Stimulated activated CD4-positive, alpha-beta T cell treated with anti-CD3 and anti-CD28 coated beads, TNF-alpha, amount 100 ng/mL, for 4 hours (primary cell): ENCODE measurements around the gene TBC1D4.
"Not testable (repeated sequence)": the region's sequence is repeated elsewhere in the genome, so short reads cannot be mapped to it uniquely, and the experiment has no call there.

ENCODE experiments used
- DNase-seq, 3 experiments: peaks; one replicate each; pipeline ENCODE4 v3.0.0-alpha.2; 2020; ENCODE audit warnings: low read depth in 3 of 3

Gene TBC1D4

GRCh38 chr13:75285310-75285709 is 196.7 kb downstream of the TBC1D4 start:
- no peak for DNase-seq

GRCh38 chr13:75279834-75280369 is 202.1 kb downstream of the TBC1D4 start:
- DNase-seq: no peak

GRCh38 chr13:75273695-75274094 is 208.3 kb downstream of the TBC1D4 start:
- not testable (repeated sequence) for DNase-seq

- DNase-seq: no peak
Measured at GRCh38 chr13:75271846-75272245, 210.1 kb downstream of the TBC1D4 start.

- DNase-seq: not testable (repeated sequence)
Measured at GRCh38 chr13:75268481-75268880, 213.5 kb downstream of the TBC1D4 start.

GRCh38 chr13:75264611-75265010 is 217.4 kb downstream of the TBC1D4 start:
- DNase-seq: no peak

GRCh38 chr13:75263741-75264407 is 218.1 kb downstream of the TBC1D4 start:
- no peak for DNase-seq

GRCh38 chr13:75258159-75258782 is 223.7 kb downstream of the TBC1D4 start:
- DNase-seq: no peak

- DNase-seq: no peak
Measured at GRCh38 chr13:75256922-75257321, 225.0 kb downstream of the TBC1D4 start.

- DNase-seq: no peak
Measured at GRCh38 chr13:75255653-75256052, 226.3 kb downstream of the TBC1D4 start.

- no peak for DNase-seq
Measured at GRCh38 chr13:75255147-75255546, 226.8 kb downstream of the TBC1D4 start.

GRCh38 chr13:75251188-75251587 is 230.8 kb downstream of the TBC1D4 start:
- no peak for DNase-seq

- no peak for DNase-seq
Measured at GRCh38 chr13:75250526-75251178, 231.3 kb downstream of the TBC1D4 start.

- not testable (repeated sequence) for DNase-seq
Measured at GRCh38 chr13:75245578-75245977, 236.4 kb downstream of the TBC1D4 start.

GRCh38 chr13:75240240-75240639 is 241.7 kb downstream of the TBC1D4 start:
- not testable (repeated sequence) for DNase-seq

- no peak for DNase-seq
Measured at GRCh38 chr13:75236774-75237173, 245.2 kb downstream of the TBC1D4 start.
